Fibroblast of skin of left quadriceps (primary cell): ENCODE measurements around the gene MAP3K21.

ENCODE experiments used
- DNase-seq, 2 experiments: peaks; one replicate each; pipeline ENCODE4 v3.0.0-alpha.2; 2013; ENCODE audit warnings: low read depth in 2 of 2

MAP3K21 gene

DNA sequence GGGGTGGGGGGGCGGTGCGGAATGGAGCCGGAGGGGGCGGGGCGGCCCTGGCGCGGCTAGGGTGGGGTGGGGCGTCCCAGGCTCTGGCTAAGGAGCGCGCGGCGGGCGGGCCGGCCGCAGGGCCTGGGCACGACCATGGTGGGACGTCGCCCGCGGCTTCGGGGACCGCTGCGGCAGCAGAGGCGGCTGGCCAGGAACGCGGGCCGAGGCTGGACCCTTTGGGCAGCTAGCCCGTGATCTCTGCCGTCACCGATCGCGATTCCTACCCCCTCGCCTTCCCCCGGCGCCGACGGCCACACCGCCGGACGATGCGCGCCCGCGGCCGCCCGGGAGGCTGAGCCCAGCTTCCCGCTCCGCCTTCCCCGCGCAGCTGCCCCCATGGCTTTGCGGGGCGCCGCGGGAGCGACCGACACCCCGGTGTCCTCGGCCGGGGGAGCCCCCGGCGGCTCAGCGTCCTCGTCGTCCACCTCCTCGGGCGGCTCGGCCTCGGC, at the start of gene MAP3K21:
MAP3K21 (plus strand) TSS at position 74 of the 491 bp plus-strand sequence; CDS start at position 379, 305 bp downstream.
- no peak for DNase-seq

DNA sequence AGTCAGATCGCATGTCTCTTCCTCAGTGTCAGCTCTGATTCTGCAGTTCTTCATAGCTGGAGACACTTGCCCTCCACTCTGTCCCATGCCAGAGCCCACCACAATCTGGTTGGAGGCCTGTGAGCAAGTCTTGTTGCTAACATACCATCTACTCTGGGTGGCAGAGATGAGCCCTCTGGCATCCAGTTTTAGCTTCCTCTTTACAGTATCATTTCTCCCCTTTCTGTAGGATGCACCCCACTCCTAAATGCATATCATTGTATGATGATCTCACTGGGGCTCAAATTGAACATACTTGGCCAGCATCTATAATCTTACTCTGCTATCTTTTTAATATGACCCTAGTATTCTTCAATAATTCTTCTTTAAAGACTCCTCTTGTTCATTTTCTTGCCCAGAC, 48.9 kb upstream of the MAP3K21 start:
- DNase-seq = no peak

DNA sequence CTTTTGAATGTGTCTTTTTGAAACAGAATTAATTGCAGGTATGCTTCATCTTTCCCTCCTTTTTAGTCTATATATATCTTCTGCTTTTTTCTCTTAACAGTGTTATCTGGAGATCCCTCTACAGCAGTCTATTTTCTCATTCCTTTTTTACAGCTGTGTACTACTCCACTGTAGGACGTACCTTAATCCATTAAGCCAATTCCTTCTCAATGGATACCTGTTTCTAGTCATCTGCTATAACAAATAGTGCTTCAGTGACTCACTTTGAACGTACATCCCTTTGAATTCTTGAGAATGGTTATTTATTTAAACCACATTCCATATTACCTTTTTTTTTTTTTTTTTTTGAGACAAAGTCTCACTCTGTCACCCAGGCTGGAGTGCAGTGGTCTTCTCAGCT, 47.6 kb upstream of the MAP3K21 start:
- no peak for DNase-seq

DNA sequence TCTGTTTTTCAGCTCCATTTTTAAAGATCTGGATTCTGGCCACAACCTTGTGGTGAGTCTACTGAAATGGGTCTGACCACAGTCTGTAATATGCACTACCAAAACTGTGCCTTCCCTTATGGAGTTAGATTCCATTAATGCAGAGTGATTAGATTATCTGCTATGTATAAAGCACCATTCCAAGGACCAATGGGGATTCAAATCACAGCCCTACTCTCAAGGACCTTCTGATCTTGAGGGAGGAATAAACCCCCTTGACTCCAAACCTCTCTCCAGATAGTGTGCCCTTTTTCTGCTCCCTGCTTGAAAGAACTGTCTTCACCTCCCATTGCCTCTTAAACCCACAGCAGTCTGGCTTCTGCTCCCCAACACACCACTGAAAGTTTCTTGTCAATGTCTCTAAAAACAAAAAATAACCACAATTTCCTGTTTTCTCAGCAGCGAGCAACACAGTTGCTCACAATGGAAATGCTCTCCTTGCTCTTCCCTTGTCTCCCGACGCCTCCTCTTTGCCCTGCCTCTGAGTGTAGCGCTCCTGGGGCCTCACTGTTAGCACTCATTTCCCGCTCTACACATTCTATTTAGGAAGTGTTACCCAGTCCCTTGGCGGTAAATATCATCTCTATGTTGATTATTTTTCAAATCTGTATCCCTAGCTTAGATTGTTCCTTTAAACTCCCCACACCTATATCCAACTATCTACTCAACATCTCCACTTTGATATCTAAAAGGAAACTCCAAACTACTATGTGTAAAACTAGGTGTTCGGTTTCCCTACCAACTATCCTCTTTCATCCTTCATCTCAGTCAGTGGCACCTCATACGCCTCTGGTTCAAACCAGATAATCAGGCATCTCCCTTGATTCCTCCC, 45.6 kb upstream of the MAP3K21 start:
- peak; percentile 34 to 44 for DNase-seq

DNA sequence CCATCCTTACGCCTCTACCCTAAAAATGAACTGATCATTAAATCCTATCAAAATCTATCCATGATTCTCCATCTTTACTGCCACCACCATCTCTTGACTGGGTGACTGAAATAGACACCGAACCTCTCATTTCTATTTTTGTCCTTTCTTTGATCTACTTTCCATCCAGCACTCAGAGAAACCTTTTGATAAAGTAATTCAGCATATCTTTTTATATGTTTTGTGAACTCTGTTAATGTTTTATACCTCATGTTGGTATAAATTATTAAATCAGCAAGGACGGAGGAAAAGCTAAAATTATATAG, 45.0 kb upstream of the MAP3K21 start:
- DNase-seq = no peak

DNA sequence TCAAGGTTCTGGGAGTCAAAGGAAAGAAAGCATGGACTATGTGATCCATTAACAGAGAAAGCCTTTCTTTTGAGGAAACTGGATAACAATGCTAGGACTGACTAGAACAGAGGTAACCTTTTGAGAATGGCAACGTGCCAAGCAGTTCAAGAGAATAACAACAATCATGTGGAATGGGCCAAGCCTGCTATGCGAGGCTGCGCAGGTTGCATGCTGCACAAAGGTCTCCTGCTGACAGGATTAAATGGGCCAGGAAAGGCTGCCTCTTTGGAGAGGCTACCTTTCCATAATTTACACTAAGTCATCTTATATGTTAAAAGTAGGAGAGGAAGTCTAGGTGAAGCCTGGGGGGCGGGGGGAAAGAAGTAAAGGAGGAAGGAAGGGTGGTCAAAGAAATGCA, 37.8 kb upstream of the MAP3K21 start:
- DNase-seq = no peak

DNA sequence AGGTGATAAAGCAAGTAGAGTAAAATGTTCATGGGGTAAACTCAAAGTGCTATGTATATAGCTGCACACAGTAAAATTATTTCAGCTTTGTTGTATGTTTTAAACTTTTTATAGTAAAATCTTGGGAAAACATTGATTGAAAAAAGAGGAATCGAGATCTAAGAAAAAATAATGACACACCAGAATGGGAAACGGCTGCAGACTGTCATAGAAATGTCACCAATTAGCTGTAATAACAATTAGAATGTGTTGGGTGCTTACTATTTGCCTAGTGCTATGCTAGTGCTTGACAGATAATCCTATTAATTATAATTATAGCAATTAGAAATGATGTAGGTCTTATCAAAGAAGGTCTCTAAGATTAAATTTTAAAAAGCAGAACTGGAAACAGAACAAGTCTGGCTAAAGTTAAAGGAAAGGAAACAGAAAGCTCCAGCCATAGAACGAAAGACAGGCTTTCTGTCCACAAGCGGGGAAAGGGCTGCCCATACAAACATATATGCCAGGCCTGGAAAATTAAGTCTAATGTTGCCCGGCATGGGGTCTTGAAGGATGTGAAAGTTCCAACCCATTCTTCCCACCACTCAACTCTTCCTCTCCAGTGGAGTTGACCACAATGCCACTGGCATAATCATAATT, 37.0 kb upstream of the MAP3K21 start:
- DNase-seq = no peak

DNA sequence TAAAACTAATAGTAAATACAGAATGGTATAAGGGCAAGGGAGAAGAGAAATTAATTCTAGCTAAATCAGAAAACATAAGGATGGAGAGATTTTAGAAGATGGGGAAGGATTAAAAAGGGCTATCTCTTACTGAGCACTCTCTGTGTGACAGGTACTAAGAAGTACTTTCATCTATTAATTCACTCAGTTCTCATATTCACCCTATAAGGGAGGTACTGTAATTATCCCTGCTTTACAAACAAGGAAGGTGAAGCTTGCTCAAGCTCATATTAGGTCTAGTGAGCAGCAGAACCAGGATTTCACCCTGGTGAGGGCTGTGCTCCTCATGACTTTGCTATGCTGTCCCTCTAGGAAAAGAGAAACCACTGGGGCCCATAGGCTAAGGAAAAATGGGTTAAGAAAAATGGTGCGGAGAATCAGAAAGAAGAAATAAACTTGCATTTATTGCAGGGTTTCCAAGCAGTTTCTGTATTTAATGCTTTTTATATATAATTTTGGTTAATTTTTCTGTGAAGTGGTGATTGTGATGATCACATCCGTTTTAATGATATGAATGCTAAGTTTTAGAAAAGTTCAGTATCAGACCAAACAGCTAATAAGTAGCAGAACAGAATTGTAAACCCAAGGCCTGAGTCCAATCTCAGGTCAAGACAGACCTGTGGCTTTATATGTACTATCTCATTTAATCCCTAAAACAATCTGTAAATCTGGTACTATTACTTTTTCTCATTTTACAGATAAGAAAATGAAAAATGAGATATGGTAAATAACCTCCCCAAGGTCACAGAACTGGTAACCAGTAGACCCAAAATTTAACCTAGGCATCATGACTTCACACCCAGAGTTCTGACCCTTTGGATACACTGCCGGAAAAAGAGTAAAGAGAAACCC, 33.7 kb upstream of the MAP3K21 start:
- no peak for DNase-seq

DNA sequence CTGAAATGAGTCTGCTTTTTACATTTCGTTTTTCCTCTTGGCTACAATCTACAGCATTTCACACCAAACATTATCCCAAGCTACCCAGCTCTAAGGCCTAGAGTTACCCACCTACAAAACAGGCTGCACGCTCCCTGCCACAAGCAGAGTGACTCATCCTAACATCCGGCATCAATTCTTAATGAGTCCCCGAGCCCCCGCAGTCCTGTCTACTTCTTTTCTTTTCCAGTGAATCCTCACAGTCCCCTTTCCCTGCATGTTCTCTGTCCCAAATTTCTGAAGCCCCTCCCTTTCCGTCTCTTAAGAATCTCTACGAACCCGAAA, 32.6 kb upstream of the MAP3K21 start:
- peak; percentile 31 for DNase-seq

DNA sequence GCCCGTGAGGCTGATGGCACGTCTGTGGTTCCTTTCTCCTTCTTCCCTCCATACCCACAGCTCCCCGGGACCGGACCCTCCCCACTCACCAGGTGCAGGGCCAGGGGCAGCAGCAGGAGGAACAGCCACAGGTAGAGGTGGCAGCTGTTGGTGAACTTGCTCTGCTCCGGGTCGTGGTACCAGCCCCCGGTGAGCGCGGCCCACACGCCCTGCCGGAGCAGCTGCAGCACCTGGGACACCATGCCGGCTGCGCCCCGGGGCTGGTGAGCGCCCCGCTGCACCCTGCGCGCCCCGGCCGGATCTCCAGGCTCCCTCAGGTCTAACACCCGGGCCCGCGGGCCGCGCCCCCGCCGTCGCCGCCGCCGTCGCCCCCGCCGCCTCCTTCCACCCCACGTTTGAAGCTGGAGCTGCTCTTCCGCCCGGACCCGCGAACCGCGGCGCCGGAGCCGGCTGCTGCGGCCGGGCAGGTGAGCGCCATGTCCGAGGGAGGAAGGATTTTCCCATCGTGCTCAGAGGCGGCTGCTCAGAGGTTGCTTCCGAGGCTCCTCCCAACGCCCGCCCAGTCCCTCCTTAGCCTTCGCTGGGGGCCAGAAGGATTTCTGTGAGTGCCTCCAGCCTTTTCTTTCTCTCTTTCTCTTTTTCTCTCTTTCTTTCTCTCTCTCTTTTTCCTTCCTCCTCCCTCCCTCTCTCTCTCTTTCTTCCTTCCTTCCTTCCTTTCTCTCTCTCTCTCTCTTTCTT, 32.1 kb upstream of the MAP3K21 start, which contains the start of gene PCNX2:
PCNX2 (minus strand) TSS at position 489 of the 738 bp plus-strand sequence; CDS start at position 242, 247 bp downstream.
- peak in 1 of 2 experiments; percentile 16 for DNase-seq

DNA sequence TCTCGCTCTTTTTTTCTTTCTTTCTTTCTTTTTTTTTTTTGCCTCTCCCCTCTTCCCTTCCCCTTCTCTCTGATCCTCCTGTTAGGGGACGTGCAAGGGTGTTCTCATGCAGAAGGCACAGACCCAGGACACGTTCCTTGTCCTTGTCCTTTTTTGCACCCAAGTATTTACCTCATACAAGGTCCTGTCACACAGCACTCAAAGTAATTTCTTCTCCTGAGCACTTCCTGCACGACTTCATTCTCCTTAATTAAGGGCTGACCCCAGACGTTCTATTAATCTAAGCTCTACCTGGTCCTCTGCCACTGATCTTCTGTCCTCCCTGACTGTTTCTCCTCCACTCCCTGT, 31.6 kb upstream of the MAP3K21 start:
- no peak for DNase-seq

DNA sequence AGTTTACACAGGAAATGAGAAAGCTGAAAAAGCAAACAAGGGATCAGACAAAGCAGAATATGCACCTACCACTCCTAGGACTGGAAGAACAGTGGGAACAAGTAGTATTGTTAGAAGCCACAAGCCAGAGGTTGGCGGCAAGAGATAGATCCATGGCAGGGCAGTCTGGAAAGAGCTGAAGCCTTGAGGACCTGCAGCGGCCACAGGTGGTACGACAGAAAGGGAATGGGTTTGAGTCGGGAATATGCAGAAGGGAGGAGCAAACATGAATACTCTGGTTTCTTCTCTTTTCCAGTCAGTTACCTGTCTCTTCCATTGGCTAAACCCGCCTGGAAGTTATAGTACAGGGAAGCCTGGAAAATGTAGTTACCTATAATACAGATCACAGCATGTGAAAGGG, 28.1 kb upstream of the MAP3K21 start:
- no peak for DNase-seq

DNA sequence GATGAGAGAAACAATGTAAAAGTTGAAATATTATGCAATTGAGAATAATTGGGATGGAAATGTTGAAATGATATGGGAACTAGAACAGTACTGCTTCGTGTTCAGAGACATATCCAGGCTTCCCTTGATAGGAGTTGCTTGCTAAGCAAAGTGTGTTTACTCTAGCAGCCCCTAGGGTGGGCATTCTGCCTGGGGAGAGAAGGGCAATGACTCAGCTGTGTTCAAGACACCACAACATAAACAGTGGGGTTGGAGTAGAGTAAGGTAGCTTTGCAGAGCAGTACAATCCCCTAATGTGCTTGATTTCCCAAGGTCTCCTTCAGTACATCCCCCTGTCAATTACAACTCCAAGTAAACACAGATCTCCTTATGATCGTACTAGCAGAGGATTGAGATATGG, 27.2 kb upstream of the MAP3K21 start:
- no peak for DNase-seq

DNA sequence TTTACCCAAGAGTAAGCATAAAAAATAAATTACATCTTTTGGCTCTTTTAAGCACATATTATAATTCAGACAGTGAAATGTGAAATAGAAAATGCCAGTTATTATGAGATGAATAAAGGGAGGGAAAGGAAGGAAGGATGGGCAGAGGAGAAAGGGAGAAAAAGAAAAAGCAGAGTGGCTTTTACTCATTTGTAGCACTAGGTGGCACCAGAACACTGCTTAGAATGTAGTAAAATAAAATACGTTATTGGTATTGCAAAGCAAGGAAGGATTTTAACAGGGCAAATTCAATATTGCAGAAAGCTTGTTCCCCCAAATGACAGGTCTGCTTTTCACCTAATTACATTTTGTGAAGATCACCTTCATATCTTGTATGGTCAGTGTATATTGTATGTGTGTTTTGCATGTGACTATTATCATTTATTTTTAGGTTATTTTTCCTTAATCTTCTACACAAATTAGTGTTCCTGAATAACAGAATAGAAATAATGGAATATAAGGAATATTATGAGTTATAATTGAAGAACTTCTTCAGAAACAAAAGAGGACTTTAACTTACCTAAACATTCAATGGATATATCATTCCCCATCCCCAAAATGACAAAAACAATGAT, 22.9 kb upstream of the MAP3K21 start:
- no peak for DNase-seq

DNA sequence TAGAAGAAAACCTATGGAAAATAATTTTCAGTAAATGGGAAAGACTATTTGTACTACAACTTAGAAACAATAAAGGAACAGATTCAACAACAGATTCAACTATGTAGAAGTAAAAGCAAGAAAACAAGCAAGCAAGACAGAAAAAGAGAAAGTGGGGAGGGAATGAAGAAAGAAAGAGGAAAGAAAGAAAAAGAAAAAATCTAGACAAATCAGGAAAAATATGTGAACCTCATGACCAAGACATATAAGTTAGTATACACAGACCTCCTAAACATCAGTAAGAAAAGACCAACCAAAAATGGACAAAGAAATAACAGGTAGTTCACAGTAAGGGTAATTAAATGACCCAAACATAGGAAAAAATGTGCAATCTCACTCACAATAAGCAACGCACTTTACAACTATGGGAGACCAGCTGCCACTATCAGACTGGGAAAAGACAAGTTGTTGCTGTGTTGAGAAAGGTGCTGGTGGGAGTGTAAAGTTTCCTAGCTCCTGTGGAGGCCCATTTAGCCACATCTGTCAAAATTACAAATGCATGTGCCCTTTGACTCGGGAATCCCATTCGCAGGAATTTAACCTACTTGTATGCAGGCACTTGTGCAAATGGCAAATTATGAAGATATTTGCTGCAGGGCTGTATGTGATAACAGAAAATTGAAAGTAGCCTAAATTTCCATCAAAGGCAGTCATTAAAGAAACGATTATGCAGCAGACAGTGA, 13.9 kb upstream of the MAP3K21 start:
- DNase-seq = no peak

DNA sequence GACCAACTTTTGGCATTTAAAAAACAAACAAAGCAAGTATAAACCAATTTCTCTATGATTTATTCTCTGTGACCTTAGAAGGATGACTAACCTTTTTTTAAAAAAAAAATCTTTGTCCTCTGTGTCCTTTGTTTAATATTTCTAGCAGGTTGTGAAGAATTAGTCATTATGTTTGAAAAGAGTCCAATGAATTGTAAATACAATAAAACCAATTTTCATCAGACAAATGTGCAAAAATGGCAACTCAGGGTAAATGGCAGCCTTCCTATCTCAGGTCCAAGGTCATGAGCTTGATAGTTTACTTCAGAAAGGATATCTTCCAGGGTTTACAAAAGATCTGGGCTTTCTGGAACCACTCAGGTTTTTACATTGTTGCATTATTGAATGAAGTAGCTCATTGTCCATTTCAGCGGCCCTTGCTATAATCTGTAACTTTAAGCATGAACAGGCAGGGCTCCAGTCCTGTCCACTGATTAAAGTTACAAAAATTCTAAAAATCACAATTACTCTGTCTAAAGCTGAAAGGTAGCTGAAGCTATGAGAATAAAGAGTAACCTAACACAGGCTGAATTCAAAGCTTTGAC, 11.7 kb upstream of the MAP3K21 start:
- no peak for DNase-seq

DNA sequence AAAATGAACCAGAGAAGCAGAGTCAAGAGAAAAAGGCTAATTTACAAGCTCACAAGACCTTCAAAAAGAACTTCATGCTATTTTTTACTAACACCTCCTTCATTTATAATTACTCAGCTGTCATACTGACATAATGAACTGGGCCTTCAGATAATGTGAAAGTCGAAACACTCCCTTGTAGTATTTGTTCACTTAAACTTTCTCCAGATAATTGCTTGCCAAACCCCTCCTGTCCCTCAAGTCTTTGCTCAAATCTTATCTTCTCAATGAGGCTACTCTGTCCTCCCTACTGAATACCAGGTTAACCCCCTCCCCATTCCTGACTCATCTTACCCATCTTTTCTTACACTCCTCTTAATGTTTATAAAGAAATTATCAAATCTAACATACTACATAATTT, 11.1 kb upstream of the MAP3K21 start:
- no peak for DNase-seq

DNA sequence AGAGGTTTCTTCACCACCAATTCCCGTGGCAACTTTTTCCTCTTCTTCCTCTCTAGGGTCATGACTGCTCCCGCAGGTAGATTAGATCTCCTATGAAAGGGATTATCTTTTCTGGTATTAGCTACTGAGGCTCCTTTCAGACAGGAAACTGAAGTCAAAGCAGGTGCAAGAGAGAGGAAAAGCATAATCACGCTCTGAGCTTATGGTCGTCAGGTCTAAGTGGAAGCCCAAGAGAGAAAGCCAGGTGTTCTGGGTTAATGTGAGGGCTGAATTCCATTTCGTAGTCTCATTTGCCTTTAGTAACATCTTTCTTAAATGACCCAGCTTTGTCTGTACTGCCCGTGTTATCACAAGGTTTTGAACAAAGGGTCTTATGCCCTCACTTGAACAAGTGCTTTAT, 8.3 kb upstream of the MAP3K21 start:
- DNase-seq = no peak

DNA sequence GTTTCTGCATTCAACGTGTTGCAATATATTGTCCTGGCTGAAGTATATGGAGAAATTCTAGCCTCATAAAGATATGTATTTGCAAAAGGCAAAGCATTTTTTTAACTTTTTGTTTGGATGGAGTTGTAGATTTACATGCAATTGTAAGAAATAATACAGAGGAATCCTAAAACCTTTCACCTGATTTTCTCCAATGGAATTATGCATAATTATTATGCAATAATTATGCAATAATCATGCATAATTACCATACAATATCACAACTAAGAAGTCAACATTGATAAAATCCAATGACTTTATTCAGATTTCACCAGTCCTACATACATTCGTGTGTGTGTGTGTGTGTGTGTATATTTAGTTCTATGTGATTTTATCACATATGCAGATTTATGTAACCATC, 7.5 kb upstream of the MAP3K21 start:
- DNase-seq = no peak

DNA sequence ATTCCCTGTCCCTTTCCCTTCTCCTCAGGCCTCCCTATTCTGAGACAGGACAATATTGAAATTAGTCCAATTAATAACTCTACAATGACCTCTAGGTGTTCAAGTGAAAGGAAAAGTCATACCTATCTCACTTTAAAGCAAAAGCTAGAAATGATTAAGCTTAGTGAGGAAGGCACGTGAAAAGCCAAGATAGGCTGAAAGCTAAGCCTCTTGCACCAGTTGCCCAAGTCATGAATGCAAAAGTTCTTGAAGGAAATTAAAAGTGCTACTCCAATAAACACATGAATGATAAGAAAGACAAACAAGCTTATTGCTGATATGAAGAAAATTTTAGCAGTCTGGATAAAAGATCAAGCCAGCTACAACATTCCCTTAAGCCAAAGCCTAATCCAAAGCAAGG, 3.8 kb upstream of the MAP3K21 start:
- no peak for DNase-seq
